Endothelial cell of umbilical vein (primary cell): ENCODE data around the gene GTF2IRD1. TPM values are rescaled to one million over a fixed set of nuclear protein-coding genes. Genes with fewer than 3 reads are reported as not detected.
A peak's percentile ranks its signal among the peaks of the same experiment; 100 is the strongest.

Source experiments
- BruUV-seq: library from RNA; stranded (reverse); fragments of 400-500 nt; replicated peaks from 2 replicates; lab custom pipeline; 2021; lab: Mats Ljungman, UMichigan
- CTCF ChIA-PET: fragments of 300-600, 350-600 bp; sonication (Branson Sonifier 250); formaldehyde crosslinking; loops from one replicate; lab custom pipeline; 2021; ENCODE audit warnings: antibody characterized with exemption, inconsistent platforms; lab: Charles Lee
- POLR2A ChIA-PET: fragments of 300-600, 350-600 bp; sonication (Branson Sonifier 250); formaldehyde crosslinking; loops from one replicate; lab custom pipeline; 2021; ENCODE audit warnings: antibody characterized with exemption, inconsistent platforms; lab: Charles Lee
- DNase-seq: peaks from one replicate; pipeline ENCODE4 v3.0.0-alpha.2; 2011; ENCODE audit warnings: low read depth, low spot score
- FAIRE-seq: peaks from 2 replicates; lab custom pipeline; 2011; peaks lifted over from hg19 to GRCh38; lab: Jason Lieb, UNC
- H2AFZ ChIP-seq: 2 replicates; pipeline ENCODE4 v1.6.0; 2012; ENCODE audit warnings: low read depth, low read length, control low read depth, inconsistent platforms
- H3K27ac ChIP-seq: 2 replicates; pipeline ENCODE4 v1.5.1; 2011; ENCODE audit warnings: low read depth, mild to moderate bottlenecking, control low read depth, low read length, moderate library complexity; ENCODE audit not compliant: insufficient read depth
- H3K27me3 ChIP-seq, 2 experiments: 2 replicates each; pipeline versions ENCODE4 v1.6.0 to v1.6.1; 2011; ENCODE audit warnings: low read length in 2 of 2, mixed read lengths in 1 of 2; ENCODE audit not compliant: control insufficient read depth in 2 of 2, insufficient read depth in 2 of 2
- H3K36me3 ChIP-seq, 2 experiments: 2 replicates in 1 of 2; 3 replicates in 1 of 2; pipeline ENCODE4 v1.5.1; 2011; ENCODE audit warnings: low read length in 2 of 2, mild to moderate bottlenecking in 1 of 2, moderate library complexity in 1 of 2; ENCODE audit not compliant: control insufficient read depth in 2 of 2, insufficient read depth in 2 of 2; ENCODE audit errors: extremely low read depth in 1 of 2
- H3K4me1 ChIP-seq: 3 replicates; pipeline ENCODE4 v1.5.1; 2011; ENCODE audit warnings: mild to moderate bottlenecking, low read length; ENCODE audit not compliant: control insufficient read depth, insufficient read depth; ENCODE audit errors: extremely low read depth
- H3K4me2 ChIP-seq: 2 replicates; pipeline ENCODE4 v1.6.1; 2011; ENCODE audit warnings: low read length, control low read depth, mixed read lengths; ENCODE audit not compliant: insufficient read depth
- H3K4me3 ChIP-seq, 3 experiments: fragments of 200-600 bp in 1 of 3; sonication (generic), shearing (Covaris generic) in 1 of 3; replicated peaks in 1 of 3; 2 replicates each; pipeline ENCODE4 v1.5.1; 2011 to 2016; ENCODE audit warnings: control low read depth in 3 of 3, low read length in 3 of 3, mild to moderate bottlenecking in 2 of 3, inconsistent platforms in 1 of 3, low read depth in 1 of 3, moderate library complexity in 1 of 3; ENCODE audit not compliant: insufficient read depth in 1 of 3
- H3K79me2 ChIP-seq: 2 replicates; pipeline ENCODE4 v1.6.0; 2012; ENCODE audit warnings: low read length, inconsistent platforms; ENCODE audit not compliant: control insufficient read depth, insufficient read depth
- H3K9ac ChIP-seq: replicated peaks from 2 replicates; pipeline ENCODE3; 2011; ENCODE audit warnings: low read length, control low read depth; ENCODE audit not compliant: insufficient read depth; ENCODE audit errors: extremely low read depth
- H3K9me1 ChIP-seq: replicated peaks from 3 replicates; pipeline ENCODE4 v1.6.0; 2011; ENCODE audit warnings: mild to moderate bottlenecking, low read length; ENCODE audit not compliant: control insufficient read depth, insufficient read depth; ENCODE audit errors: extremely low read depth
- H3K9me3 ChIP-seq: replicated peaks from 2 replicates; pipeline ENCODE4 v1.5.1; 2012; ENCODE audit warnings: low read length, inconsistent platforms; ENCODE audit not compliant: control insufficient read depth, insufficient read depth
- H4K20me1 ChIP-seq: replicated peaks from 2 replicates; pipeline ENCODE3; 2011; ENCODE audit warnings: mild to moderate bottlenecking, low read length; ENCODE audit not compliant: control insufficient read depth, insufficient read depth; ENCODE audit errors: extremely low read depth
- CTCF ChIP-seq, 2 donors: IDR thresholded peaks; 1 replicate in 1 of 2; 2 replicates in 1 of 2; pipeline ENCODE4 v1.5.1; 2011; ENCODE audit warnings: low read length in 2 of 2, mild to moderate bottlenecking in 2 of 2, moderate library complexity in 2 of 2, control low read depth in 1 of 2, inconsistent platforms in 1 of 2, low read depth in 1 of 2; ENCODE audit not compliant: insufficient read depth in 1 of 2; ENCODE audit errors: extremely low read depth in 1 of 2
- EZH2 ChIP-seq: IDR thresholded peaks from 2 replicates; pipeline ENCODE4 v1.6.1; 2012; ENCODE audit warnings: borderline replicate concordance, low read depth, mild to moderate bottlenecking, moderate library complexity, low read length, inconsistent platforms; ENCODE audit not compliant: severe bottlenecking
- FOS ChIP-seq: IDR thresholded peaks from 2 replicates; pipeline ENCODE4 v1.6.1; 2011; ENCODE audit warnings: mild to moderate bottlenecking, low read length, moderate library complexity, borderline replicate concordance; ENCODE audit not compliant: insufficient read depth
- GATA2 ChIP-seq: IDR thresholded peaks from 2 replicates; pipeline ENCODE4 v1.7.0; 2011; ENCODE audit warnings: low read depth, mild to moderate bottlenecking, moderate library complexity, mixed read lengths, low read length; ENCODE audit not compliant: insufficient read length, insufficient read depth
- JUN ChIP-seq: IDR thresholded peaks from 2 replicates; pipeline ENCODE4 v1.6.1; 2011; ENCODE audit warnings: borderline replicate concordance, low read depth; ENCODE audit not compliant: insufficient read length, insufficient read depth
- MAX ChIP-seq: IDR thresholded peaks from 2 replicates; pipeline ENCODE4 v1.6.1; 2011; ENCODE audit not compliant: insufficient read depth, insufficient read length
- MYC ChIP-seq: IDR thresholded peaks from one replicate; pipeline ENCODE4 v1.6.1; 2011; ENCODE audit warnings: mild to moderate bottlenecking, low read depth, low read length
- POLR2A ChIP-seq: IDR thresholded peaks from 2 replicates; pipeline ENCODE4 v1.6.1; 2012; ENCODE audit warnings: low read depth, mild to moderate bottlenecking, control low read depth, low read length
- POLR2AphosphoS5 ChIP-seq: IDR thresholded peaks from 2 replicates; pipeline ENCODE4 v1.6.1; 2012; ENCODE audit warnings: low read depth, mild to moderate bottlenecking, control low read depth, low read length, moderate library complexity; ENCODE audit not compliant: insufficient read depth
- dilution Hi-C: fragments of 300-500 bp; cut with MboI; formaldehyde crosslinking; loops from one replicate; pipeline ENCODE4 v1.15.0; 2019; ENCODE audit warnings: low sequenced_read_pairs; ENCODE audit not compliant: extremely low pct_ligation_motif_present
- intact Hi-C: fragments of 100-400 bp; cut with micrococcal nuclease; formaldehyde crosslinking; loops from one replicate; pipeline ENCODE4 v1.10.0; 2022
- polyA plus RNA-seq, 4 experiments: library from polyadenylated mRNA; depleted of rRNA in 3 of 4; stranded (reverse) in 3 of 4; unstranded in 1 of 4; fragments of >200 nt; gene quantifications; 2 replicates each; pipeline versions ENCODE4 v1.2.1 to v1.2.3, GENCODE V29; 2011 to 2012; ENCODE audit warnings: missing spikeins in 1 of 4
- total RNA-seq: library from RNA; stranded (reverse); gene quantifications from 2 replicates; pipeline ENCODE4 v1.2.3, GENCODE V29; 2021

Gene GTF2IRD1
- total and polyA plus RNA-seq, 2 donors (not counting 3 experiments of a cell fraction or from before 2014, with no cell fraction given): 14.2 to 24.2 TPM

GRCh38 chr7:74606909-74607510 lies 153.3 kb downstream of the GTF2IRD1 start:
- Histone ChIP-seq H3K9me1 (no peaks in the 10 kb centered on the region), H3K27ac (no peak overlapping the region), H3K27me3 (no peaks in the 10 kb centered on the region), H3K9me3 (no peaks in the 10 kb centered on the region), H4K20me1 (no peaks in the 10 kb centered on the region), H2AFZ (peak overlapping the region; percentile 53), H3K4me1 (peaks cover 10% of the 10 kb centered on the region), H3K36me3 (no peaks in the 10 kb centered on the region), H3K79me2 (no peaks in the 10 kb centered on the region), H3K4me3 (peak overlapping the region; percentile 27 to 45 (median 34)), H3K9ac (no peak overlapping the region), H3K4me2 (peak overlapping the region; percentile 60)
- intact Hi-C loops (loop anchor here (2.0 to 5.0 kb wide), 2 partner anchors 20 to 50 kb away; partner anchors contain the start of gene GTF2I), dilution Hi-C loops (no loop called here)
- POLR2A ChIA-PET: no interaction called here
- DNase-seq: no peak
- no peak for FAIRE-seq
- BruUV-seq: no TSS peak
- no peak for TF ChIP-seq MAX
- no peak for TF ChIP-seq FOS
- TF ChIP-seq POLR2A: no peak
- TF ChIP-seq MYC: no peak
- no peak for TF ChIP-seq POLR2AphosphoS5
- TF ChIP-seq GATA2: no peak
- TF ChIP-seq JUN: no peak
- TF ChIP-seq EZH2: no peak
- no peak for TF ChIP-seq CTCF (IDR thresholded peaks at IDR 0.05; ENCODE audit: extremely low read depth in 1 of 2, insufficient read depth in 1 of 2, low read depth in 1 of 2, low read length in 2 of 2)
- CTCF ChIA-PET: no interaction called here
